Lower lobe of right lung (tissue), 2 donors: Measurements from ENCODE around the gene DRG2. TPM values are rescaled to one million over a fixed set of nuclear protein-coding genes. Genes with fewer than 3 reads are reported as not detected.

Experiments
- ATAC-seq, 2 donors: fragments of 200-7000 bp; cut with Tn5 transposase; one replicate each; pipeline ENCODE4 v1.9.1; 2020 to 2022; ENCODE audit warnings: mild to moderate bottlenecking in 2 of 2, moderate library complexity in 2 of 2
- DNase-seq: peaks from one replicate; pipeline ENCODE4 v3.0.0-alpha.2; 2020
- H3K27ac ChIP-seq: fragments of 200-600 bp; one replicate; pipeline ENCODE4 v1.8.0; 2022
- H3K27me3 ChIP-seq: fragments of 200-600 bp; one replicate; pipeline ENCODE4 v1.8.0; 2022; ENCODE audit warnings: low read depth
- H3K36me3 ChIP-seq: fragments of 200-600 bp; one replicate; pipeline ENCODE4 v1.8.0; 2022; ENCODE audit warnings: mild to moderate bottlenecking
- H3K4me1 ChIP-seq: fragments of 200-600 bp; one replicate; pipeline ENCODE4 v1.8.0; 2022
- H3K4me3 ChIP-seq: fragments of 200-600 bp; one replicate; pipeline ENCODE4 v1.8.0; 2022; ENCODE audit warnings: mild to moderate bottlenecking
- H3K9me3 ChIP-seq: fragments of 200-600 bp; one replicate; pipeline ENCODE4 v1.8.0; 2022
- intact Hi-C: fragments of 100-400 bp; cut with DNase I; formaldehyde crosslinking; loops from one replicate; pipeline ENCODE4 v1.11.0; 2022
- long read RNA-seq: library from polyadenylated mRNA; unstranded; transcript quantifications from one replicate; pipeline ENCODE4 v2.0.0, GENCODE V29; 2021
- total RNA-seq: library from RNA; stranded (reverse); fragmentation: NEBNext Ultra II Directional; extraction: Animal tissue kit (Norgen Biotek cat#: 25700); gene quantifications from one replicate; pipeline ENCODE4 v1.2.1, GENCODE V29; 2021
- TF ChIP-seq, protein P1 (sequence below): fragments of 200-600 bp; IDR thresholded peaks from one replicate; pipeline ENCODE4 v1.8.0; 2022; ENCODE audit warnings: antibody characterized with exemption, mild to moderate bottlenecking
- donor health status: DM: no; HTN: yes; CAD: no; lungs with severe emphysema.

The DRG2 gene
- 29.2 TPM for total RNA-seq
- long read RNA-seq, transcript DRG2-201 (13 exons, 1,964 nt), result major isoform, 31 of 52 reads
- long read RNA-seq, partial matches to known transcripts, result 3 of 52 reads
- long read RNA-seq, other reads (novel, unspliced or antisense), result 17 of 52 reads

DNA sequence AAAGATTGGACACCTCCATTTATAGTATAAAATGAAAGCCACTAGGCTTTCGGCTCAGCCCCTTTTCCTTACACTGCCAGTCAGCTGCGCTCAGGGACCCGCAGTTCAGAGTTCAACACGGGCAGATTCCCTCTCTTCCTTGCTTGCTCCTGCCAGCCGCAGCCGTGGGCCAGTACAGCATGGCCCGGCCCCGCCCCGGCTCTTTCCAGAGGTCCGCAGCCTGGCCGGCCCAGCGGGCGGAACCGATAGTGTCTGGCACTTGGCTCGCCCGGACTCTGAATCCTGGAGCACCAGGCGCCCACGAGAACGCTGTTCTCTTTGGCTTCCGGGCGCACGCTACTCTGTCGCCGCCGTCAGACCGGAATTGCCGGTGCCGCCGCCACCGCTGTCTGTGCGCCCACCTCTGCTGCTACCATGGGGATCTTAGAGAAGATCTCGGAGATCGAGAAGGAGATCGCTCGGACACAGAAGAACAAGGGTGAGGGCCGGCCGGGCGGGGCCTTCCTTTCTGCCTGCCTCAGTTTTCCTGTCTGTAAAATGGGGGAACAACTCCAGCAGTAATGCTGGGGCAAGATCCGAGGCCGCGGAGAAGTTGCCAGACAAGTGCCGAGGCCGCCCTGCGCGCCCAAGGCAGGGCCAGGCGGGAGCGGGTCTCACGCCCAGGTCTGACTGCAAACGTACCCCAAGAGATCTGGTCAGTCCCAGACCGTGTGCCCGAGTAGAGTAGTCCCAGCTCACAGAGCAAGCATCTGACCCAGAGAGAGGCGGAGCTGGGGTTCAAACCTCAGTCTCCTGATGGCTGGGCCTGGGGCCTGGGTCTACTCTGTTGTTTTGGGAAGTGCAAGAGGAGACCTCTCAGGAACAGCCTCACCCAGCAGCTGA is at the start of gene DRG2:
TSS of gene DRG2 (plus strand) at position 339 of the 882 bp plus-strand sequence. CDS start at position 415, 76 bp downstream.
- peaks cover 13% of the 10 kb centered on the region for H3K4me1 ChIP-seq
- TF ChIP-seq, protein P1, sequence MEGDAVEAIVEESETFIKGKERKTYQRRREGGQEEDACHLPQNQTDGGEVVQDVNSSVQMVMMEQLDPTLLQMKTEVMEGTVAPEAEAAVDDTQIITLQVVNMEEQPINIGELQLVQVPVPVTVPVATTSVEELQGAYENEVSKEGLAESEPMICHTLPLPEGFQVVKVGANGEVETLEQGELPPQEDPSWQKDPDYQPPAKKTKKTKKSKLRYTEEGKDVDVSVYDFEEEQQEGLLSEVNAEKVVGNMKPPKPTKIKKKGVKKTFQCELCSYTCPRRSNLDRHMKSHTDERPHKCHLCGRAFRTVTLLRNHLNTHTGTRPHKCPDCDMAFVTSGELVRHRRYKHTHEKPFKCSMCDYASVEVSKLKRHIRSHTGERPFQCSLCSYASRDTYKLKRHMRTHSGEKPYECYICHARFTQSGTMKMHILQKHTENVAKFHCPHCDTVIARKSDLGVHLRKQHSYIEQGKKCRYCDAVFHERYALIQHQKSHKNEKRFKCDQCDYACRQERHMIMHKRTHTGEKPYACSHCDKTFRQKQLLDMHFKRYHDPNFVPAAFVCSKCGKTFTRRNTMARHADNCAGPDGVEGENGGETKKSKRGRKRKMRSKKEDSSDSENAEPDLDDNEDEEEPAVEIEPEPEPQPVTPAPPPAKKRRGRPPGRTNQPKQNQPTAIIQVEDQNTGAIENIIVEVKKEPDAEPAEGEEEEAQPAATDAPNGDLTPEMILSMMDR, result no peak
- ATAC-seq (peak; percentile 98 to 99), DNase-seq (peak; percentile 94)
- intact Hi-C loops, result no loop called here
- peaks cover 17% of the 10 kb centered on the region for H3K36me3 ChIP-seq
- H3K27me3 ChIP-seq, result no peaks in the 10 kb centered on the region
- no peaks in the 10 kb centered on the region for H3K9me3 ChIP-seq
- peak within 1 kb of the TSS; percentile 96 for H3K4me3 ChIP-seq
- peak within 1 kb of the TSS; percentile 84 for H3K27ac ChIP-seq

GRCh38 chr17:18038149-18038850 is 49.4 kb upstream of the DRG2 start:
- peaks cover 38% of the 10 kb centered on the region for H3K4me1 ChIP-seq
- ATAC-seq, result no peak
- H3K27ac ChIP-seq, result peak overlapping the region; percentile 82
- H3K27me3 ChIP-seq, result no peaks in the 10 kb centered on the region
- TF ChIP-seq, protein P1, result no peak
- intact Hi-C loops, result loop anchor here (10.0 kb wide), 1 partner anchor 353 kb away; the partner anchor contains the start of gene RAI1
- H3K9me3 ChIP-seq, result no peaks in the 10 kb centered on the region
- DNase-seq, result no peak
- no peaks in the 10 kb centered on the region for H3K36me3 ChIP-seq
- peak overlapping the region; percentile 81 for H3K4me3 ChIP-seq

DNA sequence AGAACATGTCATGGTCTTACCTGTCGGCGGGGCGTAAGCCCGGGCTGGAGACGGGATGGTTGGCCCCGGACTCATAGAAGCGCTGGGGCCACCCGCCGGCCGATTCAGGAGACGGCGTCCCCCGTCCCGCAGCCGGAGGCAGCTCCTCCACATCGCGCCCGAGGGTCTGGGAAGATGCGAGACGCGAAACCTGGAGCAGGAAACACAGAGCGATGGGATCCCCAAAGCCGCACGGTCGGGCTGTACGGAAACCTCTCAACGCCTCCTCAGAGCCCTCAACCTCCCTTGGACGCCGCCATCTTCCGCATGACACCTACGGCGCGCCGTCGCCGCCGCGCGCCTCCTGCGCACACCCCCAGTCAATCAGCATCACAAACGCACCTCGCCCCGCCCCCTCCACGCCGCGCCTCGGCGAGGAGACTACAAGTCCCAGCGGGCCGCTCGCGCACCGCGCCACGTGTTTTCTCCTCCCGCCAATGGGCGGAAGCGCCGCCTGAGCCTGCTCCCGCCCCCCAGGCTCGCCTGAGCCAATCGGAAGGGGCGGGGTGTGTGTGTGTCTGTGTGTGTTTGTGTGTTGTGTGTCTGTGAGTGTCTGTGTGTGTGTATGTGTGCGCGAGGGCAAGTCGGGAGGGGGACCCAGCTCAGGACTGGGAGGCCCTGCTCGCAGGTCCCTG is 48.8 kb upstream of the DRG2 start, which contains the start of the genes ATPAF2 and GID4:
TSS of gene ATPAF2 (minus strand) at position 308 of the 674 bp plus-strand sequence. CDS start at position 153, 155 bp downstream.
TSS of gene GID4 (plus strand) at position 548 of the 674 bp plus-strand sequence. CDS start at position 605, 57 bp downstream.
- DNase-seq (peak; percentile 100), ATAC-seq (peak; percentile 98 to 99)
- Histone ChIP-seq H3K9me3 (no peaks in the 10 kb centered on the region), H3K4me1 (peaks cover 38% of the 10 kb centered on the region), H3K36me3 (no peaks in the 10 kb centered on the region), H3K4me3 (peak within 1 kb of the TSS; percentile 81), H3K27me3 (no peaks in the 10 kb centered on the region), H3K27ac (peak within 1 kb of the TSS; percentile 84)
- intact Hi-C loops, result loop anchor here (10.0 kb wide), 1 partner anchor 354 kb away; the partner anchor contains the start of gene RAI1
- TF ChIP-seq, protein P1, result no peak

GRCh38 chr17:18039535-18040260 is 48.0 kb upstream of the DRG2 start:
- Histone ChIP-seq H3K9me3 (no peaks in the 10 kb centered on the region), H3K27me3 (no peaks in the 10 kb centered on the region), H3K27ac (peak overlapping the region; percentile 84), H3K36me3 (no peaks in the 10 kb centered on the region), H3K4me1 (peaks cover 38% of the 10 kb centered on the region), H3K4me3 (peak overlapping the region; percentile 81)
- peak; percentile 55 to 67 for ATAC-seq
- intact Hi-C loops, result loop anchor here (10.0 kb wide), 1 partner anchor 355 kb away; the partner anchor contains the start of gene RAI1
- peak; percentile 67 for DNase-seq
- TF ChIP-seq, protein P1, result no peak
